ENCODE results near the gene SKP1. TPM values are rescaled to one million over a fixed set of nuclear protein-coding genes. Genes with fewer than 3 reads are reported as not detected.

Gene SKP1
- total and polyA plus RNA-seq, 9 of the 15 experiments (the other 6 are each of a cell fraction or from before 2014, with no cell fraction given), result 301 to 2,109 (median 639) TPM

DNA sequence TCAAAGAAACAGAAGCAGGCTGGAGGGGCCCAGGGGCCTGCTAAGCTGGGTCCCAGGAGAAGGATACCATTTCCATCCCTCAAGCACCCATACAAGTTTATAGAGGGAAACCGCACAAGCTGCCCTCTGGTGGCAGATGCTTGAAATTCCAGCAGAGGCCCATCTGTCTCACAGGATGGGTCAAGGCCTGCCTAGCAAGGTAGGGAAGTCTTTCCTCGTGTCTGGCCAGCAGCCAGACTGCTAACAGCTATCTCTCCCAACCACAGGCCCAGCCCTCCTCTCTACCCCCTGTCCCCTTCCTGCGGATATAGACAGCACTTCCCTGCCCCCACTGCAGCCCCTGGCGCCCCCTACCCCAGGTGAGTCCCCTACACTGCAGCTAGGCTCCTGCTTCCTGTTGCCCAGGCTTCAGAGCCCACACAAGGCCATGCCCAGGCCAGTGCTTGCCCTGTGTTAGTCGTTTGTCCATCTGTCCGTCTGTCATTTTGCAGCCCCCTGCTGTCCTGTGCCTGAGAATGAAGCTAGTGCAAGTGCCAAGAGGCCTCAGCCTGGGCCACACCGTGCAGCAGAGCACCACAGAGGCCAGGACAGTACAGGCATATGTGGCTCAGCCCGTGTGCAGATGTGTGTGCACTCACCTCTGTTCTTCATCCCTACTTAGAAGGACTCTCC is 36.1 kb downstream of the SKP1 start (continued):
- no peak for TF ChIP-seq ADNP (tag; IDR thresholded peaks at IDR 0.05)
- TF ChIP-seq NR2C1 (IDR thresholded peaks at IDR 0.05), result no peak
- TF ChIP-seq NR2C1 (tag; IDR thresholded peaks at IDR 0.05), result no peak
- no peak for TF ChIP-seq EWSR1 (IDR thresholded peaks at IDR 0.05; ENCODE audit: borderline replicate concordance, low read depth, partially characterized antibody)
- TF ChIP-seq RAD21 (CRISPR knock-in tag; conservative IDR thresholded peaks at IDR 0.05 in 1 of 2, IDR thresholded peaks at IDR 0.05 in 1 of 2), result peak; percentile 49 to 73
- TF ChIP-seq, protein P1, sequence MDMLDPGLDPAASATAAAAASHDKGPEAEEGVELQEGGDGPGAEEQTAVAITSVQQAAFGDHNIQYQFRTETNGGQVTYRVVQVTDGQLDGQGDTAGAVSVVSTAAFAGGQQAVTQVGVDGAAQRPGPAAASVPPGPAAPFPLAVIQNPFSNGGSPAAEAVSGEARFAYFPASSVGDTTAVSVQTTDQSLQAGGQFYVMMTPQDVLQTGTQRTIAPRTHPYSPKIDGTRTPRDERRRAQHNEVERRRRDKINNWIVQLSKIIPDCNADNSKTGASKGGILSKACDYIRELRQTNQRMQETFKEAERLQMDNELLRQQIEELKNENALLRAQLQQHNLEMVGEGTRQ (CRISPR knock-in tag; IDR thresholded peaks at IDR 0.05), result no peak
- TF ChIP-seq, protein P2, sequence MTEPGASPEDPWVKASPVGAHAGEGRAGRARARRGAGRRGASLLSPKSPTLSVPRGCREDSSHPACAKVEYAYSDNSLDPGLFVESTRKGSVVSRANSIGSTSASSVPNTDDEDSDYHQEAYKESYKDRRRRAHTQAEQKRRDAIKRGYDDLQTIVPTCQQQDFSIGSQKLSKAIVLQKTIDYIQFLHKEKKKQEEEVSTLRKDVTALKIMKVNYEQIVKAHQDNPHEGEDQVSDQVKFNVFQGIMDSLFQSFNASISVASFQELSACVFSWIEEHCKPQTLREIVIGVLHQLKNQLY (CRISPR knock-in tag; conservative IDR thresholded peaks at IDR 0.05), result no peak
- TF ChIP-seq, protein P3, sequence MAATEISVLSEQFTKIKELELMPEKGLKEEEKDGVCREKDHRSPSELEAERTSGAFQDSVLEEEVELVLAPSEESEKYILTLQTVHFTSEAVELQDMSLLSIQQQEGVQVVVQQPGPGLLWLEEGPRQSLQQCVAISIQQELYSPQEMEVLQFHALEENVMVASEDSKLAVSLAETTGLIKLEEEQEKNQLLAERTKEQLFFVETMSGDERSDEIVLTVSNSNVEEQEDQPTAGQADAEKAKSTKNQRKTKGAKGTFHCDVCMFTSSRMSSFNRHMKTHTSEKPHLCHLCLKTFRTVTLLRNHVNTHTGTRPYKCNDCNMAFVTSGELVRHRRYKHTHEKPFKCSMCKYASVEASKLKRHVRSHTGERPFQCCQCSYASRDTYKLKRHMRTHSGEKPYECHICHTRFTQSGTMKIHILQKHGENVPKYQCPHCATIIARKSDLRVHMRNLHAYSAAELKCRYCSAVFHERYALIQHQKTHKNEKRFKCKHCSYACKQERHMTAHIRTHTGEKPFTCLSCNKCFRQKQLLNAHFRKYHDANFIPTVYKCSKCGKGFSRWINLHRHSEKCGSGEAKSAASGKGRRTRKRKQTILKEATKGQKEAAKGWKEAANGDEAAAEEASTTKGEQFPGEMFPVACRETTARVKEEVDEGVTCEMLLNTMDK (IDR thresholded peaks at IDR 0.05; ENCODE audit: borderline replicate concordance, insufficient read depth, low read depth, low read length, poor library complexity, severe bottlenecking), result peak; percentile 15
- TF ChIP-seq, protein P4, sequence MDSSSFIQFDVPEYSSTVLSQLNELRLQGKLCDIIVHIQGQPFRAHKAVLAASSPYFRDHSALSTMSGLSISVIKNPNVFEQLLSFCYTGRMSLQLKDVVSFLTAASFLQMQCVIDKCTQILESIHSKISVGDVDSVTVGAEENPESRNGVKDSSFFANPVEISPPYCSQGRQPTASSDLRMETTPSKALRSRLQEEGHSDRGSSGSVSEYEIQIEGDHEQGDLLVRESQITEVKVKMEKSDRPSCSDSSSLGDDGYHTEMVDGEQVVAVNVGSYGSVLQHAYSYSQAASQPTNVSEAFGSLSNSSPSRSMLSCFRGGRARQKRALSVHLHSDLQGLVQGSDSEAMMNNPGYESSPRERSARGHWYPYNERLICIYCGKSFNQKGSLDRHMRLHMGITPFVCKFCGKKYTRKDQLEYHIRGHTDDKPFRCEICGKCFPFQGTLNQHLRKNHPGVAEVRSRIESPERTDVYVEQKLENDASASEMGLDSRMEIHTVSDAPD (CRISPR knock-in tag; IDR thresholded peaks at IDR 0.05), result no peak
- TF ChIP-seq RFX7 (CRISPR knock-in tag; IDR thresholded peaks at IDR 0.05), result no peak
- TF ChIP-seq ELF1 (tag; IDR thresholded peaks at IDR 0.05), result no peak
- TF ChIP-seq, protein P5, sequence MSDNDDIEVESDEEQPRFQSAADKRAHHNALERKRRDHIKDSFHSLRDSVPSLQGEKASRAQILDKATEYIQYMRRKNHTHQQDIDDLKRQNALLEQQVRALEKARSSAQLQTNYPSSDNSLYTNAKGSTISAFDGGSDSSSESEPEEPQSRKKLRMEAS (CRISPR knock-in tag; IDR thresholded peaks at IDR 0.05), result peak; percentile 75
- no peak for TF ChIP-seq ZFP36 (IDR thresholded peaks at IDR 0.05; ENCODE audit: low read depth, low read length, partially characterized antibody)
- TF ChIP-seq RFX1 (IDR thresholded peaks at IDR 0.05), result no peak
- TF ChIP-seq MTF1 (CRISPR knock-in tag; IDR thresholded peaks at IDR 0.05; ENCODE audit: borderline replicate concordance), result no peak
- TF ChIP-seq TEAD4 (IDR thresholded peaks at IDR 0.05; ENCODE audit: low read length), result peak; percentile 84
- TF ChIP-seq TEAD4 (CRISPR knock-in tag; IDR thresholded peaks at IDR 0.05; ENCODE audit: borderline replicate concordance), result 0 out of 2 replicates have a peak, but pooled peaks have one; percentile 11
- no peak for TF ChIP-seq TRIM28 (IDR thresholded peaks at IDR 0.05)
- TF ChIP-seq MTA1 (IDR thresholded peaks at IDR 0.05; ENCODE audit: borderline replicate concordance), result no peak
- TF ChIP-seq NBN (IDR thresholded peaks at IDR 0.05; ENCODE audit: low read depth), result 0 out of 2 replicates have a peak, but pooled peaks have one; percentile 37

Measured in K562 (cell line).